GM19372 (cell line): ENCODE results near the gene RANBP17.
"Not testable (repeated sequence)": the region's sequence is repeated elsewhere in the genome, so short reads cannot be mapped to it uniquely, and the experiment has no call there.

ENCODE experiments used
- ATAC-seq: cut with Tn5 transposase; IDR thresholded peaks from one replicate; pipeline ENCODE4 v1.9.1; 2021; ENCODE audit warnings: mild to moderate bottlenecking, low read depth, moderate library complexity; ENCODE audit not compliant: unreplicated experiment

RANBP17 gene

DNA sequence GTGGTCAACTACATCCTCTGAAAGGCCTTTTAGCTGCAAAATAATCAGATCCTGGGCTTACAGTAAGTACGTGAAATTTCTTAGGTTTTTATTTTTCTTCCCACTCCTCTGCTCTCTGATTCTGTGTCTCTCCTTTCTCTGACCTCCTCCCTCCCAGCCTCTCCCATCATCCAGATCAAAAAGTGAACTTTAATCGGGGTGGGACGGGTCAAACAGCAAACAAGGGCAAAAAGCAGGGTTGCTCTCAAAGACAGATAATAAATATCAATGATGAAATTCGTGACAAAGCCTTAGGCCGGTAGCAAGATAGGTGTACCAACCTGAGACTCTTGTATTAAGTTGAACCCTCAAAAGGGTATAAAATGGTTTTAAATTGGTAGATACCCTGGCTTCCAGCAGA is 76.1 kb downstream of the RANBP17 start:
- ATAC-seq: no peak

DNA sequence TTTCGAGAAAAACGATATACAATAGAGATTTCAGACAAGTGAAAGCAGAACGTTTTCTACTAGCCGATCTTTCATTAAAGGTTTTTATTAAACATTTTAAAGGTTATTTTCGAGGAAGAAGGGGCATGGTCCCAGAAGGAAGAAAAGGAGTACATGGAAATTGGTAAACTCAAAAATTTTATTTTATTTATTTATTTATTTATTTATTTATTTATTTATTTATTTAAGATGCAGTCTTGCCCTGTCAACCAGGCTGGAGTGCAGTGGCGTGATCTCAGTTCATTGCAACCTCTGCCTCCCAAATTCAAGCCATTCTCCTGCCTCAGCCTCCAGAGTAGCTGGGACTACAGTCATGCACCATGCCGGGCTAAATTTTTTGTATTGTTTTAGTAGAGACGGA is 77.4 kb downstream of the RANBP17 start:
- no peak for ATAC-seq

DNA sequence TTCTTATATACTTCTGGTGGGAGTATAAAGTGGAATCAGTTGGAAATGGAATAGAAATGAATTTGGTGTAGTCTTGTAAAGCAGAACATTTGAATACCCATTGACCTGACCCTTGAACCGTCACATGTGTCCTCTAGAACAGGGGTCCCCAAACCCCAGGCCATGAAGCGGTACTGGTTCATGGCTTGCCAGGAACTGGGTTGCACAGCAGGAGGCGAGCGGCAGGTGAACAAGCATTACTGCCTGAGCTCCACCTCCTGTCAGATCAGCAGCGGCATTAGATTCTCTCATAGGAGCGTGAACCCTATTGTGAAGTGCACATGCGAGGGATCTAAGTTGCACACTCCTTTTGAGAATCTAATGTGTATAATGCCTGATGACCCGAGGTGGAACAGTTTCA is 80.0 kb downstream of the RANBP17 start:
- no peak for ATAC-seq

DNA sequence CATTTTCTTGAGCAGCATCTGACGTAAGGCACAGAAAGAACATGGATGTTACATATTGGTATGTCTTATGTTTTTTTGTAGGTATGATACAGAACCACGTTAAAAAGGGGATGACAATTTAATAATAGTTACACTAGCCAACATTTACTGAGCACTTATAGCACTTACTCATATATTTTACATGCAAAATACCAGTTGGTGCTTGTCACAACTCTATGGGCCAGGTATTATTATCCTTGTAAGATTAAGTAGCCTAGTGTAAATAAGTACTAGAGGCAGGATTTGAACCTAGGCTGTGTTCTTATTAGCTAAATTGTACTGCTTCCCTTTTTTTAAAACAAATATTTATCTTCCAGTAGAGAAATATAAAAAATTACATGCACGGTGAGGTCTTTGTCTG is 83.5 kb downstream of the RANBP17 start:
- ATAC-seq: no peak

DNA sequence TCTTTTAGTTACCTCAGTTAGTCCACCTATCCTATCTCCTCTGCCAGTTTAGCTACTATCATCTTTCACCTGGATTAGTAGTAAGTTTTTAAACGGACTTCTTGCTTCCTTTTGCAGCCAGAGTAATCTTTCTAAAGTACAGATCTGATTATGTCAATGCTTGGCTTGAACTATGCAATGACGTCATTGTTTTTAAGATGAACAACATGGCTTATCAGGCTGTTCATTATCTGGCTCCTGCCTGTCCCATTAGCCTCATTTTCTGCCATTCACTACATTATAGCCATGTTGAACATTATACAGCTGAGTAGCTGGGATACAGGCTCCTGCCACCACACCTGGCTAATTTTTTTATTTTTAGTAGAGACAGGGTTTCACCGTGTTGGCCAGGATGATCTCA is 98.7 kb downstream of the RANBP17 start:
- no peak for ATAC-seq

DNA sequence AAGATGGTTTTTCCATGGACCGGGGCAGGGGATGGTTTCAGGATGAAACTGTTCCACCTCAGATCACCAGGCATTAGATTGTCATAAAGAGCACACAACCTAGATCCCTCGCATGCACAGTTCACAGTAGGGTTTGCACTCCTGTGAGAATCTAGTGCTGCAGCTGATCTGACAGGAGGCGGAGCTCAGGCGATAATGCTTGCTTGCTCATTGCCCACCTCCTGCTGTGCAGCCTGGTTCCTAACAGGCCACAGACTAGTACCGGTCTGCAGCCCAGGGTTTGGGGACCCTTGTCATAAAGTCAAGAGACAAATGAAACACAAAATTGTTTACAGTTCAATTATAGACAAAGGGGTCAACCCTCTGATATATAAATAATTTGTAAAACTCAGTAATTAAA is 101.7 kb downstream of the RANBP17 start:
- ATAC-seq: no peak

DNA sequence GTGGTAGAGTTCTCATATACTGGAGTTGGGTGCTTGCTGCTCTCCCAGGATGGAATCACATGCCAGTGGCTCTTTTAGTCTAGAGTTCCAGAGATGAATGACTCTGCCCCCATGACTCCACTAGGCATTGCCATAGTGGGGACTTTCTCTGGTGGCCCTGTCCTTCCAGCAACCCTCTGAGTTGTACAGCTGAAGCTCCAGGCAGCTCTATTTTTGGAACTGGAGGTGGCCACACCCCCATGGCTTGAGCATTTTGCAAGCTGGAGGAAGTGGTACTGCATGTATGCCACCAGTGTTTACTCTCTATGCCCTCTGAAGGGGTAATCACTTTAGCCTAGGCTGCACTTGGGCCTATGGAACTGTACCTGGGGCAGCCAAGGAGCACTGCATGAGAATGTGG is 112.6 kb downstream of the RANBP17 start:
- ATAC-seq: no peak

DNA sequence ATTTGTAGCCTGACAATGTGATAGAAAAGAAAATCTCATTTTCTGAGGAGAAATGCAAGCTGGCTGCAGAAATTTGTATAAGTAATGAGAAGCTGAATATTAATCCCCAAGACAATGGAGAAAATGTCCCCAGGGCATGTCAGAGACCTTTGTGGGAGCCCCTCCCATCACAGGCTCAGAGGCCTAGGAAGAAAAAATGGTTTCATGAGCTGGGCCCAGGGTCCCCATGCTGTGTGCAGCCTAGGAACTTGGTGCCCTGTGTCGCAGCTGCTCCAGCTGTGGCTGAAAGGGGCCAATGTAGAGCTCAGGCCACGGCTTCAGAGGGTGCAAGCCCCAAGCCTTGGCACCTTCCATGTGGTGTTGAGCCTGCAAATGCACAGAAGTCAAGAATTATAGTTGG is 118.4 kb downstream of the RANBP17 start:
- not testable (repeated sequence) for ATAC-seq

DNA sequence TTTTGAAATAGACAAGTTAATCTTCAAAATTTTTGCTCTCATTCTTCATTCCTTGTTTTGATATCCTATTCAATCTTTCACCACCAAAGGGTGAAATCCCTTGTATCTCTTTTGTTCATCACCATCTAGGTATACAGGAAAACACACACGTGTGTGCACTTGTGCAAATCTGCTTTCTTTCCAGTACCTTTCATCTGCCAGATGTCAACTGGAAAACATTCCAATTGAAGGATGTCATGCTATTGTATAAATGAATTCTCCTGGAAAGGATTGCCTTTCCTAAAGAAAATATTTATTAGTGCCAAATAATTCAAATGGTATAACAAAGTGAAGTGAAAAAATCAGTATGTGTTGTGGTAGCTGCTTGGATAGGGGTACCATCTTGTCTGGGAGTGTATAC is 123.7 kb downstream of the RANBP17 start:
- ATAC-seq: no peak

DNA sequence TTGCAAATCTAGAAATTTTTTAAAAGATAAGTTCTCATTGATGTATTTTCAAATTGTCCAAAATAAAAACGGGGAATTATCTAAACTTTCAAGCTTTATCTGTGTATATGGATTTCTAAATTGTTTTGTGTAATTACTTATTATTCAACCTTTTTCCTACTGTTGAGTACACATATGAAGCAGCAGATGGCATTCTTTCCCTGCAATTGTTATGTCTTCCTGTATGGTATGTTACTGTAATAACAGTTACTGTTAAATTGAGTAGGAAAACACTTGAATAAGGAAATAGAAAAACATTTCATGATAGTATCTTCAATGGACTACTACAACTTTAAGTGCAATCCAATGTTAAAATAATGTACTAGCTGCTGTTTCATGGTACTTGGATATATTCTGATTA is 124.8 kb downstream of the RANBP17 start:
- ATAC-seq: no peak

DNA sequence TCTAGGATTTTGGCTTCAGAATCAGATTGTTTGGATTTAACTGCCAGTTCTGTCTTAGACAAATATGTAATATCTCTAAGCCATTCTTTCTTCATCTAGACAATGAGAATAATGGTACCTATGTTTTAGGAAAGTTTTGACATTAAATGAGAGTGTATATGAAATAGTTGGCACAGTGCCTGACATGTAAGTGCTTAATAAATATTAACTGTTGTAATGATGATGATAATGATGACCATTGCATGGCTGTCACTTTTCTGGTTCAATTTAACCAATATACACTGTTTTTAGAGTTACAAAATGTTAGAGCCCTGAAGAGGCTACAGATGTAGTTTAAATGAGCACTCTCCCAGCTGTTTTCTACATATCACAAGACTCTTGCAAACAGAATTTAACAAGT is 131.7 kb downstream of the RANBP17 start:
- ATAC-seq: no peak

DNA sequence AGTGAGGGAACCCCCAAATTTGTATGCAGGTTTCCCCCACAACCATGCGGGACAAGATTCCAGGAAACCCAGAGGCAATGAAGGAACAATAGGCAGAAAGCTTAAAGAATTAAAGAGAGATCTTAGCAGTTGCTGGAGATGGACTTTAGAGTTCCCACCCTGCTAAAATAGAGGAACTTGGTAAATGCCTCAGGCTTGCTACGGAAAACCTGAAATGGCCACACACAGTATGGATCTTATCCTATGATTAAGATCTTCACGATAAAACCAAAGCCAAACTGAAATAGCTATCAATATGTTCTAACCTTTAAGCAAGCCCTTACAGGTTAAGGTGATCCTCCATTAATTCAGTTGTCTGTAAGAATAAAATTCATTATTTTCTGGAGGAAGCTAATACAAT is 148.3 kb downstream of the RANBP17 start:
- ATAC-seq: no peak

DNA sequence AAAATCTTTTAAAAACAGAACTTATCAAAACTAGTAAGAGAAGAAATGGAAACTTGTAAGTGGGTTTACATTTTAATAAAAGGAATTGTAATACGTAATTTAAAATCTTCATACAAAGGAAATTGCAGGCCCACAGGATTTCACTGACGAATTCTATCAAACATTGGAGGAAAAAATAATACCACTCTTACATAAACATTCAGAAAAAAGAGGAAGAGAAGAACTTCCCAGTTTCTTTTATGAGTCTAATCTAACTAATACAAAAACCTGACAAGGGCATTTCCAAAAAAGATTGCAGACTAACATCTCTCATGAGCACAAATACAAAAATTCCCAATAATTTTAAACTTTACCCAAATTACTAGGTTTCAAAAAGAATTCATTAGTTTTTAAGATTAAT is 149.0 kb downstream of the RANBP17 start:
- no peak for ATAC-seq

DNA sequence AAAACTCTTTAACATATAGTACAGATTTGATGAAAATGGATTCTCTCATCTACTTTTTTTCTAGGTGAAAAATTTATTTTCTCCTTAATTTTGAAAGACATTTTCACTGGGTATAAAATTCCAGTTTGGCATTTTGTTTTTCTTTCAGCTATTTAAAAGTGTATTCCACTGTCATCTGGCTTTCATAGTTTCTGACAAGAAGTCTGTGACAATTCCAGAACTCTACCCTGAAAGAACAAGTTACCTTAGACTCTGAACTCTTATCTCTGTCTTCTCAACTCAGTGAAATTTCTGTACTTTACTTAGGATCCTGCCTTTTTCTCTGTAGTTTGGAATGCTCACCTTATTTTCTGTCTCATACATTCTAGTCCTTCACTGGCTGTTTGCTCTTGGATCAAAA is 161.7 kb downstream of the RANBP17 start:
- no peak for ATAC-seq

DNA sequence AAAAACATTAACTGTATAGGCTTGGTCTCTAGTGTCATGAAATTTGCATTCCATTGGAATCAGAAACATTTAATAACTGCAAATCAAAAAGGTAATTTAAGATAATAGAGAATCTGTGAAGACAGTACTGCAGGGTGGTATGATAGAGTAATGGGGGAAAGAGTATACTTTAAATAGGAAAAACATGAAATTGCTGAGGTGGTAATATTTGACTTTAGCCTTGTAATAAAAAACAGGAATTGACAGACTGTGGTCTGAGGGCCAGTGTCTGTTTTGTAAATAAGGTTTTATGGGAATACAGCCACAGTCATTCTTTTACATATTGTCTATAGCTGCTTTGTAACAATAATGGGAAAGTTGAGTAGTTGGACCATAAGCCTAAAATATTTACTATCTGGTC is 162.3 kb downstream of the RANBP17 start:
- no peak for ATAC-seq

DNA sequence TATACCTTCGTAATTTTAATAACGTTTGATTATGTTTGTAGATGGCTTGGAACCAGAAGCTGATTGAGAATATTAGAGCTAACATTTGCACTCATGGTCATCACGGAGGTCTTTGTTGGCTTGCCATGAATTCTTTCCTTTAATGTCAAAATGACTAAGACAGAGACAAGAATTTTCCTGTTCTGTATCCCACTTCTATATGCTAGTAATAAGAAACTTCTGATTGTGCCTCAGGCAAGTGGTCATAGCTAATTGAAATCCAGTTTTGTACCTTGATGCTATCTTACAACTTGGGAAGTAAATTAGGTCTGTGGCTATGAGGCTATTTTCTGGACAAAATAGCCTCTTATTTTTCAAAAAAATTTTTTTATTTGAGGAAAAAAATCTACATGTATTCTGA is 167.6 kb downstream of the RANBP17 start:
- ATAC-seq: no peak

DNA sequence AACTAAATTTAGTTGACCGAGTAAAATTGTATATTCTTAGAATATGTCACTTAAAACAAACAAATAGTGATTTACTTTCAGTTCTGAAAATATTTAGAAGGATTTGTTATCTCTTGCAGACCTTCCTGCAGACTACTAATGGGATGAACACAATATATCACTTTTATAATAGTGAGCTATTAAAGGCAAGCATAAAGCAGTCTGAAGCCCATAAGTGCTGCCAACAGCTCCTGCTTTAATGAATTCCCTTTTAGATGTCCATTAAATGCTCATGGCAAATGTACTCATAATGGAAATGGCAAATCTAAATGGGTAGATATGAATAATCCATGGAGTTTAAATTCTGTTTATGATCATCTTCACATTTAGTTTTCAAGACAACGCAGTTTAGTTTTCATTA is 170.2 kb downstream of the RANBP17 start:
- no peak for ATAC-seq

DNA sequence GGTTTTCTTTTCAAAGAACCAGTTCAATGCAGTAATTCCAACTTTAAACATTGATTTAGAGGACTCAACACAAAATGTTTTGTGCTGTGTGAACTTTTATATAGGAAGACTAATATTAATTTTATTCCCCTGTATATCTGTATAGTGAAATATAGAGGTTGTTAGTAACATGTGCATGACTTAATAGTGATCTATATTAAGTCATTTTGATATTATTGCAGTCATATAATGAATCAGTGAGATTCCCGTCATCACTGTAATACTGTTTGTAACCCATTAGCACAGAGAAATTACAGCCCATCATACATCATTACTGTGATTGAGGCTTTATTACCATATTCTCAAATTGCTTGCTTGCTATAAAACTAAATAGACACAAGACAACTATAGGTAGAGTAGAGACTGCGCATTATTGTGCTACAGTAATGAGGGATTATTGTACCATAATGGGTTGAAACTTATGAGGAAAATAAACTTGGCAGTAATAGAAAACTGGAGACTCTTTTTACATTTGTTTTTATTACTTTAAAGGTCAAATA is 170.7 kb downstream of the RANBP17 start:
- no peak for ATAC-seq

DNA sequence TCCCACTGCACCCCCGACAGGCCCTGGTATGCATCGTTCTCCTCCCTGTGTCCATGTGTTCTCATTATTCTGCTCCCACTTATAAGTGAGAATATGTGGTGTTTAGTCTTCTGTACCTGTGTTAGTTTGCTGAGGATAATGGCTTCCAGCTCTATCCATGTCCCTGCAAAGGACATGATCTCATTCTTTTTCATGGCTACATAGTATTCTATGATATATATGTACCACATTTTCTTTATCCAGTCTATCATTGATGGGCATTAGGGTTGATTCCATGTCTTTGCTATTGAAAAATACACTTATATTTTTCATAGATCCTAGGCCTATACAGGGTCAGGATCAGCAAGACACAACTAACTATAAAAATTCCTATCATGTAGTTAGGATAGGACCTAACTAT is 180.1 kb downstream of the RANBP17 start:
- ATAC-seq: not testable (repeated sequence)

DNA sequence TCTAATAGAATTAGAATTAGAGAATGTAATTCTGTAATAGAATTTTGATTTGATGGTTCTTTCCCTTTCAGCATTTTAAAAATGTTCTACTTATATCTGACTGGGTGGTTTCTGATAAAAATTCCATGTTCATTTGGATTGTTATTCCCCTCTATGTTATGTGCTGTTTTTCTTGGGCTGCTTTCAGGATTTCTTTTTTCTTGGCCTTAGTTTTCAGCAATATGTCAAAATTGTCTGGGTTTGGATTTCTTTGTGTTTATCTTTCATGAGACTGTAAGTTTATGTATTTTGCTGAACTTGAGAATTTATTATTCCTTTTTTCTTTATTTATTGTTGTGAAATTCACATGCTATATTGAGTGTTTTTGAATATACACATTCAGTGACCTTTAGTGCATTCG is 189.1 kb downstream of the RANBP17 start:
- no peak for ATAC-seq

DNA sequence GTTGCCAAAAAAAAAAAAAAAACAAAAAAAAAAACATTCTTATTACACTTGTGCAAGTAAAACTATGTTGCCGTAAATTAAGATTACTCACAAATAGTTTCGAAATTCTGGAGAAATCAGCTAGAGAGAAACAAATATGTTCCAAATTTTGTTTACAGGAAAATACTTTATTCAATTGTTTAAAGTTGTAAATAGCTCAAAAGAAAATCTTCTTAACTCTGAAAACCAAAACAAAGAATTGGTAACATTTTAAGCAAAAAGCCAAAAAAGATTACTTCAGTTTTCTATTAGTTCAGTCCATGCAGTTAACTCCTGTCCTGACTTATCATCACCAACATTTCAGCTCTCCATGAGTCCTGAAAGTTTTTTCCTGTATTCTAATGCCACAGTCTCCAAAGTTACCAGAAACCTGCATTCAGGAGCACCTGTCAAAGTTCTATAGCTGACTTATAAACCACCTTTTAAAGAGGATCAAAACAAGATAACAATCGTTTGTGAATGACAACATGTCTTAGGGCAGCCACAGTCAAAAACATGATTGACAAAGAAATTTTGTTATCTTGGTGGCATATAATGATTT is 194.1 kb downstream of the RANBP17 start:
- no peak for ATAC-seq

DNA sequence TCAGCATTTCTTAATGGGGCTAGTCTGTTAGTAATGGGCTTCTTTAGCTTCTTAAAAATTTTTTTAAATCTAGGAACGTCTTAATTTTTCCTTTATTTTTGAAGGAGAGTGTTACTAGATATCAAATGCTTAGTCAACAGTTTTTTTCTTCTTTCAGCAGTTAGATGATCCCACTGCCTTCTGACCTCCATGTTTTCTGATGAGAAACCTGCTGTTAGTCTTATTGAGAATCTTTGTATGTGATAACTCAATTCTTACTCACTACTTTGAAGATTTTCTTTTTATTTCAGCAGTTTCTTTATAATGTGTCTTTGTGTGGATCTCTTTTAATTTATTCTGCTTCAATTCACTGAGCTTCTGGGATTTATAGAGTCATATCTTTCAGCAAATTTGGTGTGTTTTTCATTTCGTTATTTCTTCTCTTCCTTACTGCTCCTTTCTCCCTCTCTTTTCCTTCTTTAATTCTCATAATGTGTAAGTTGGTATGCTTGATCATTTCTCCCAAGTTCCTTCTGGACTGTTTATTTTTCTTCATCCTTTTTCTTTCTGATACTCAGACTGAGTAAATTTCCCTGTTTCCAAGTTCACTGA is 205.8 kb downstream of the RANBP17 start:
- no peak for ATAC-seq

DNA sequence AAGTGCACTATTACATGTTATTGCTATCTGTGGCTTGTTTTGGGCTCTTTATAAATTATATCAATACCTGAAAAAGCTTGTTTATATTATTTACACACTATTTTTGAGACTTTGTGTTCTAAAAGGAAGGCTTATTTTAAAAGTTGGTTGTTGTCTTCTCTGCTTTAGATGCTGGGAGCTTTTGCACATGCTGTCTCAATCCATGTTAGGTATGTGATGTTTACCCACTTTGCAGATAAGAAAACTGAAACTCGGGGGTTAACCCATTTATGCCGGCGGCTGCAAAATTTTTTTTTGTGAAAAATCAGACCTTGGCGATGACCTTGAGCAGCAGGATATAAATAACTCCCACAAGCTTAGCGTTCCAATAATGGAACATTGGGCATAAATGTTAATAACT is 212.9 kb downstream of the RANBP17 start:
- no peak for ATAC-seq
